Renal cortex interstitium (tissue), 11 donors: ENCODE data around the gene DEPP1. TPM values are rescaled to one million over a fixed set of nuclear protein-coding genes. Genes with fewer than 3 reads are reported as not detected.

ENCODE experiments used
- DNase-seq, 11 donors: peaks; one replicate each; pipeline ENCODE4 v3.0.0-alpha.2; 2013; ENCODE audit warnings: low read depth in 9 of 11, low spot score in 4 of 11; ENCODE audit errors: extremely low read depth in 1 of 11
- polyA plus RNA-seq, 3 donors: library from polyadenylated mRNA; unstranded; fragments of 120-200 nt; gene quantifications; one replicate each; pipeline ENCODE4 v1.2.1, GENCODE V29; 2013; ENCODE audit not compliant: insufficient read length in 3 of 3

DEPP1 gene
- polyA plus RNA-seq, 3 donors: 7.1 to 10.6 (median 9.8) TPM

DNA sequence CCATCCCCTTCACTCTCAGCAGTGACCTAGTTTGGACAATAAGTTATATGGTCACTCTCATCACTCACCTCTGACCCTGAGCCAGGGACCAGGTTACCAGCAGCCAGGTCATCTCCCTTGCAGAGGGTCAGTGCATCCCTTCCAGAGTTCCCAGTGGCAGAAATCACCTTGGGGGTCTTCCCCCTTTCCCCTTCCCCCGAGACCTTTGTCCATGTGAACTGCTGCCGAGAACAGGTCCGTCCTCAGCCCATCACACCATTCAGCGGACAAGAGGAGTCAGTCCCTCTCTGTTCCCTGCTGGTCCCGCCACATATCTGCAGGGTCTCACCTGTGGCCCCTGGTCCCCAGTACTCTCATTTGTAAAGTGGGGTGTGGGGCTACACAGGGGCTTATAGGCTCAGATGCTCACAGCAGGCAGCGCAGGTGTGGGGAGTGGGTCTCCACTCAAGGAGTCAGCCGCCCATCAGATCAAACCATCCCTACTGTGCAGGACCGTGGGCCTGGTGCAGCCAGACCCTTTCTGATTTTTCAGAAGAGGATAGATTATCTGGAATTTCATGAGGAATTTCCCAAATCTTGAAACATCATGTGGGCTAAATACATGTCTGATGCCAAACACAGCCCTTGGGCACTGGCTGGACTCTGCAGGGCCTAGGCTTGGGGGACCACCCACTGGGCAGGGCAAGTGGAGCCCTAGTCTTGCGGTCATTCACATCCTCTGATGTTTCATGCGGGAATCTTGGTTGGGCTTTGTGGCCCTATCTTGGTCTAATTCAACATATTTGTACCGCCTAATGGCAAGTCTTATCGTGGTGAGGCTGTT, 6.5 kb downstream of the DEPP1 start:
- no peak for DNase-seq

DNA sequence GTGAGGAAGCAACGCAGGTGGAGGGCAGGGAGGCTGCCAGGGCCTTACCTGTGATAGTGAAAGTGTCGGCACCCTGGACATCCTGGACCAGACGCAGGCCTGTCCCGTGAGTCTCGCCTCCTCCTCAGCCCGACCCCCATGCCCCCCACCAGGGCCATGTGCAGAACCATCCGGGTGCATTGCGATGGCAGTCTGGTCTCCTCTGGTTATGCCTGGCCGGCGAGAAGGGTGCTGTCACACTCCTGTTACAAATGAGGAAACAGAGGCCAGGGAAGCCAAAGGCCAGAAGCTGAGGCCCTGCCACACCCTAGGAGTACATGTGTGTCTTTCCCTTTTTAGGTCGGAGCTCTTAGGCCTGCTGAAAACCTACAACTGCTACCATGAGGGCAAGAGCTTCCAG, 7.2 kb downstream of the DEPP1 start:
- DNase-seq: no peak

DNA sequence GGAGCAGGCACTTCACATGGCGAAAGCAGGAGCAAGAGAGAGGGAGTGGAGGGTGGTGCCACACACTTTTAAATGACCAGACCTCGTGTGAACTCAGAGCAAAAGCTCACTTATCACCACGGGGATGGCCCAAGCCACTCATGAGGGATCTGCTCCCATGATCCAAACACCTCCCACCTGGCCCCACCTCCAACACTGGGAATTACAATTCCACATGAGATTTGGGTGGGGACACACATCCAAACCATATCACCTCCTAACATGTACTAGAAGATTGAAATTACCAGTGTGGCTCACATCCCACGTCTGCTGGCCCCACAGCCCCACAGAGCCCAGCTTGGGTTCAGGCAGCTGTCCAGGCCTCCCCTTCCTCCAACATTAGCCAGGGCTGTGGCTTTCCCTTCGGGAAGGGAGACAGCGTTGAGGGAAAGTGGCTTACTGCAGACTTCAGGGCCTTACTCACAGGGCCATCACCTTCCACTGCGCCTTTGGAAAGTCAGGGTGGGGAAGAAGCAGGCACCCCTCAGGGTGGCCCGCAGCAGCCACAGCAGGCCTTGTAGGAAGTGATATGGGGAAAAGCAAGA, 7.7 kb downstream of the DEPP1 start:
- DNase-seq: no peak

DNA sequence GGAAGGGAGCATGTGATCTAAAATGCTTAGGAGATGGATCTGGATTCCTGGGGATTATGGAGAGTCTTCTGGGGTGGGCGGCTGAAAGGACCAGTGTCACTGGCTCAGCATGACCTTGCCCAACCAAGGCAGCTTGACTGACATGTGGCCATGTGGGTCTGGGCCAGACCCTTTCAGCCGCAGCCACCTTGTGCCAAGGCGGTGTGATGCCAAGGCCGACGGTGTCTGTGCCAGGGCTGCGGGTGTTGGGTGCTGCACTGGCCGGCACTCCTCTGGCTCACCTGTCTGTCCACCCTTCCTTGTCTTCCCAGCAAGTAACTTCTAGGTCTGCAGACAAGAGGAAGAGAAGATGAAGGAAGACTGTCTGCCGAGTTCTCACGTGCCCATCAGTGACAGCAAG, 8.8 kb downstream of the DEPP1 start:
- no peak for DNase-seq

DNA sequence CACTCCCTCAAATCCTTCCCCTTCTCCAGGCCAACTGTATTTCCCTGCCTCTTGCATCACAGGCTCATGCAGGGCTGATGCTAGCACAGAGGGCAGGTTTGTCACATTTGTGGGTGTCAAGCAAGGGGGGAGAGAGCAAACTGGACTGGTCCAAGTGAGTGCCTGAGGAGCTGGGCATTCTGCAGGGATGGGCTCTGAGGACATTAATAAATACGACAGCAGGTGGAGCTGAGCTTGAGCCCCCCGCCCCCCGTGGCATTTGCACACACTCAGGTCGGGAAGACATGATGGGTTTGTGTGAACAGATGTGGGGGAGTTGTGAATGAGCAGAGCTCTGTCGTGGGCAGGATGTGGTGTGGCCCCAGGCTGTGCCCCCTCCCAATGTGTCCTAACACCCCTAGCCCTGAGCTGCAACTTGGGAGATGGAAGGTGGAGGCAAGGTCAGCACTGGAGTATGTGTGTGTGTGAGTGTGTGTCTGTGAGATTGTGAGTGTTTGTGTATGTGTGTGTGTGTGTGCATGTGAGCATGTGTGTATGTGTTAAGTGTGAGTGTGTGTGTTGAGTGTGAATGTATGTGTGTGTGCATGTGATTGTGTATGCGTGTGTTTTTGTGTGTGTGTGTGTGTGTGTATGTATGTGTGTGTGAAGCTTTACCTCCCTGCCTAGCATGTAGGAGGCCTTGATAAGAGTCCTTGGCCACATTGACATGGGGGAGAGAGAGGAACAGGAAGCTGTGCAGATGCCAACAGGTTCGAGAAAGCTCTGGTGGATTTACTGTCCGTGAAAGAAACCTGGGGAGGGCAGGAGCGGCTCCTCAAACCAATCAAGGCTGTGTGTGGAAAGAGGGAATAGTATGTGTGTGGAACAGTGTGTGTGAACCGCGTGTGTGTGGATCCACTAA, 9.9 kb downstream of the DEPP1 start:
- DNase-seq: no peak

DNA sequence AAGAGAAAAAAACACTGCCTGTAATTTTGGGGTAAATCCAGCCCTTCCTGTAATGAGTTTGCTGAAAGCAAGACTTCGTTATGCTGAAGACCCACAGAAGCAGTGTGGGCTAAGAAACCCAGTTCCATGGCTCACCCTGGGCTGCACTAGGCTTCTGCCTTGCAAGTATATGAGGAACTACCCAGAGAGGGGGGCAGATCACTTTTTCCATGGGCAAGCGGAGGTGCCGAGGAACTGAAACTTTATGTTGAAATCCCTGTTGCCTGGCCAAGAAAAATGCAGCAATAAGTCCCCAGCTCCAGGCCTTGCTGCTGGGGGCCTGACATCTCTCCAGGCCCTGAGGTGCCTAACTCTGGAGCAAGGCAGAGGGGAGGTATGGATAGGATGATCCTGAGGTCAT, 10.5 kb downstream of the DEPP1 start:
- DNase-seq: no peak

DNA sequence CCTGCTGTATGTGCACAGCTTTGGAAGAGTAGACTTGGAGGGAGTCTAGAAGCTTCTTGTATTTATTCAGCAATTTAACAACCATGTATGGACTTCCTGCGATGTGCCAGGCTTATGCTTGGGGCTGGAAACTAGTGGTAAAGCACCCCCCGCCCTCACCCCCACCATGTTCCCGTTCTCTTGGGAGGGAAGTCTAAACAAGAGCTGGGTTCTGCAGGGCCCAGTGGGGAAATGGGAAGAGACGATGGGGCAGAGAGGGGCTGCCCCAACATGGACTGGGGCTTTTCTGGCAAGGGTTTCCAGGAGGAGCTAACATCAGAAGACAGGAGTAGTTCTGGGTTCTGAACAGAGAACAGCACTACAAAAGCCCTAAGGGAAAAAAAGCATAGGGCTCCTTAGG, 11.0 kb downstream of the DEPP1 start:
- no peak for DNase-seq

DNA sequence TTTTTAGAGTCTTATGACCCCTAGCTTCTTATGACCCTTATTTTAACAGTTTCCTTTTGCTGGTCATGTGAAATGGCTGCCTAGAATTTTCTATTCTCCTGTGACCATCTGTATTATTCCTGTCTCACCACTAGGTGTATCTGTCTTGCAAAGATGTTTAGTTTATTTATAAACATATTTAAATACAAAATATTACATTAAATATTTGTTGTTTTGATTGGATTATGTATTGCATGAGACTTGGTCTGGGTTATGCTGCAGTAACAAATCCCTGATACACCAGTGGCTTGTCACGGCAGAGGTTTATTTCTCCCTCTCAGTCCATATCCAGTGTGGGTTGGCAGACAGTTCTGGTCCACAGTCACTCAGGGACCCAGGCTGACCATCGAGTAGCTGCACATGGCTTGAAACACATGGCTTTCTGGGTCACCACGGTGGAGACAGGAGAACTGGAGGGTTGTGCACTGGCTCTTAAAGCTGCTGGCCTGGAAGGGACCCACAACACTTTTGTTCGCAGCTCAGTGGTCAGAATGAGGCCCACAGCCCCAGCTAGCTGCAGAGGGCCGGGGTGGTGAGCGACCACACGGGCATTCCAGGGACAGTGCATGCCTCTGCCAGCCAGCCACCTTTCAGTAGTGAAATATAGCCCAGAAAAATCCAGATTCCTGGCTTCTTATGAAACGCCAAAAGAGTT, 11.6 kb downstream of the DEPP1 start:
- DNase-seq: no peak

DNA sequence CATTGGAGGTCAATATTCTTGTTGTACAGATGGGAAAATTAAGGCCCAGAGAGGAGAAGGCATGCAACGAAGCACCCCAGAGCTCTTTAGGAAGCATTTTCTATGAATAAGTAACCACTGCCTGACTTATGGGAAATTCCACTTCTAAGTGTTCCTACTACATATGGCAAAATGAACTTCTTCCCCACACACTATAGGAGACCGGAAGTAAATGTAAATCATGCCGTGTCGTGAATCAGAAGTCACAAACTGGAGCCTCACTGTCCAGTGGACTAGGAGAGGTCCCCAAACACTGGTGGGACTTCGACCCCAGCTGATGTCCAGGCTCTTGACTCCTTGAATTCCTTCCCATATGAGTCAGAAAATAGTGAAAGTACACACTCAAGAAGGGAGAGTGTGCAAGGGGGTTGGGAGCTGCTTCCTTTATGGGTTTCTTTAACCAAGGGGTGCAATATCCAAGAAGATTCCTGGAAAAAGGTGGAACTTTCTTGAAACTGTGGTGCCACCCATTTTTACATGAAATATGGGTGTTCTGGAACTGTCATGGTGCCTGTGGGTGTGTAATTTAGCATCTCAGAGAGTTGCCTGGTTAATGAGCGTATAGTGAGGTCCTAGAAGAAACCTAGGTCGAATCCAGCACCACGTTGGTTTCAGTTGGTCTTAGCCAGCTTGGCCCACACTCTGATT, 12.3 kb downstream of the DEPP1 start:
- DNase-seq: no peak

DNA sequence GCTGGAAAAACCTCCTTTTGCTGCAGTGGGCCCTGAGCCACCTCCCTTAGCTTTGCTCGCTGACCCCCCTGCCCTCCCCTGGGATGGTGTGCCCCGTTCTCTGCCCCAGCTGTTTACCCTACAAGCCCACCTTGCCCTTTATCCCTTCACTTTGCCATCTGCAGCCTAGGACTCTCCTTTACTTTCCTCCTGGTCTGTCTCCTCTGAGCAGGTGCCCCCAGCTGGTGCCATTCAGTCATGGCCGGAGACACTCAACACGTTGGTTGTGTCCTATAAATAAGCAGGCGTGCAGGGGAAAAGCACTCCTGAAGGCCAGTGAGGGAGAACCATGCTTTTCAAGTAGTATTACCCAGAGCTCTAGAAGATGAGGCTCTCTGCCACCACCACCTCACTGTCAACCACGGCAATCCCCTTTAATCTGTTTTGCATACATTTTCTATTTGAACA, 12.9 kb downstream of the DEPP1 start:
- DNase-seq: no peak

DNA sequence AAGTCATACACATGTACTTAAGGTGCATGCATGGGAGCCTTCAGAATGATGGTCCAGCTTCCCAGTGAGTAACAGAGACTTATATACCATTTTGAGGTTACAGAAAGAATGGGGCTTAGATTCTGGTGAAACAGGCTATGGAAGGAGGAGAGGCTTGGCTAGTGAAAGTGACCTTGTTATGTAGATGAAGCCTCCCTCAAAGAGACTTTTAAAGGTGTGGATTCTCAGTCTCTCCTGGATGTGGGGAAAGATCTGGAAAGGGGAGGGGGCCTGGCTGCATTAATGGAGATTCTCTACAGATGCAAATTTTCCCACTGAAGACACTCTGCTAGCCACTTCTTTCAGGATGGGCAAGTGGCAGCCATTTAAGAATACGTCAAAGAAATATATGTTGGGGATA, 13.5 kb downstream of the DEPP1 start:
- no peak for DNase-seq

DNA sequence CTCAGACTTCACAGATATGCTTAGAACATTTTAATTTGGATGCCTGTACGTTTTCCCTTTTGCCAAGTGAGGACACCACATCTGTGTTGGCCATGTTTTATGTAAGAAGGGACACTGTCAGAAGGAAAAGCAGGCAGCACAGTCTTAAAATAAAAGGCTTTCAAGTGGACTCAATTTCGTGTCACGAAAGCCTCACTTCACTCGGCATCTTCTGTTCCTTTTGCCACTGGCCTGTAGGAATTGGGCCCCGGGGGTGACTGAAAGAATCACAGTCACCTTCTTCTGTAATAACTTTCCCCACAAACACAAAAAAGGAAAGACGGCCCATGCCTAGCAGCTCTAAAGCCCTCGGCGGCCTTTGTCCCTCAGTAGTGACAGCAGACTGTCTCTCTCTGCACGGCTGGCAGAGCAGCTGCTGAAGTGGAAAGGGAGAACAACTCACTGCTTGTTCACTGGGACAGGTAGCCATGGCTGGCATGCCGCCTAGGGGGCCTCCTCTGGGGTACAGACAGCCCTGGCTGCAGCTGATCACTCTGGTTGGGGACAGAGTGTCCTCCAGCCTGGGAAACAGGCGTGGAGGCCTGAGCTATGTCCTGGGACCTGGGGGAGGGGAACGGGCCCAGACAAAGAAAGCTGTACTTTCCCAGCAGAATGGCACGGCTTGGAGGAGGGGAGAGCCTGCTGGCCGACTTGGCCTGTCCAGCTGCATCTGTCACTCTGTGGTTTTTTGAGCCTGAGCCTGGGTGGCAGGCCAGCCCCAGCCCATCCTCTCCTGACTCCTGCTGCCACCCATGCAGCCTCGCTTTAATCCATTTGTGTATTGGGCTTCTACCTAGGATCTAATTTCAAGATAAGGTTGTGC, 14.6 kb downstream of the DEPP1 start:
- DNase-seq: peak in 2 of 11 donors; percentile 37 to 46

DNA sequence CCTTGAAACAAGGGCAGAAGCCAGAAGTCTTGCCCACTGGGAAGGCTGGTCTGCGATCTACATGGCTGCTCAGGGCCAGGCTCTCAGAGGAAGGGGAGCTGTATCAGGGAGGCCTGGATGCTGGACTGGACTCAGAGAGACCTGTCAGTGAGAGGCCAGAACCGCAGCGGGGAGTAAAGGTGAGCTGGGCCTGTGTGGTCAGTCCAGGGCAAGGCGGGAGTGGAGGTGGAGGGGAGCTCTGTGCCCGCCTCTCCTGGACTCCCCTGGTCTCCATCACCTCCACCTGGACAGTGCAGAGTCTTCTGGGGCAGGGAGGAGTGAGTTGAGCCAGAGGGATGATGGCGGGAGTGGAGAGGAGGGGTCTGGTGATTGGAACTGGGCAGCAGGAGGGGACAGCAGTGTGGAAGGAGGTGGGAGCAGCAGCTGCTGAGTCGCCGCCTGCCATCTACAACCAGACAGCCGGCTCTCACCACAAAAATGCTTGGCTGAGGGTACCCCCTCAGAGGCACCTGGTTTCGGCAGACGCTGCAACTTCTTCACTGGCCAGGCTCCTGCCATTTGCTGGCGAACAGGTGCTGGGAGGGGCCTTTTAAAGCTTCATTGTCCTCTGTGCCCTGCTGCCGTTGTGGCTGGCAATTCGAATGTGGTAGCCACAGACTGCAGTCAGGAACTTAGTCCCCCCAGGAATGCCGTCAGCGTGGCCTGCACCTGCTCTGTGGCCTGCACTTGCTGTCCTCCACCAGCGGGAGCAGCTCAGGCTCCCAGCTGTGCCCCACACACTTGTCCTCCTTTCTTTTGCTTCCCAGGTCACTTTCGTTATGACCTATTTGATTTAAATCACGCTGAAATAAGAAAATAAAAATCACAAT, 15.5 kb downstream of the DEPP1 start:
- no peak for DNase-seq

DNA sequence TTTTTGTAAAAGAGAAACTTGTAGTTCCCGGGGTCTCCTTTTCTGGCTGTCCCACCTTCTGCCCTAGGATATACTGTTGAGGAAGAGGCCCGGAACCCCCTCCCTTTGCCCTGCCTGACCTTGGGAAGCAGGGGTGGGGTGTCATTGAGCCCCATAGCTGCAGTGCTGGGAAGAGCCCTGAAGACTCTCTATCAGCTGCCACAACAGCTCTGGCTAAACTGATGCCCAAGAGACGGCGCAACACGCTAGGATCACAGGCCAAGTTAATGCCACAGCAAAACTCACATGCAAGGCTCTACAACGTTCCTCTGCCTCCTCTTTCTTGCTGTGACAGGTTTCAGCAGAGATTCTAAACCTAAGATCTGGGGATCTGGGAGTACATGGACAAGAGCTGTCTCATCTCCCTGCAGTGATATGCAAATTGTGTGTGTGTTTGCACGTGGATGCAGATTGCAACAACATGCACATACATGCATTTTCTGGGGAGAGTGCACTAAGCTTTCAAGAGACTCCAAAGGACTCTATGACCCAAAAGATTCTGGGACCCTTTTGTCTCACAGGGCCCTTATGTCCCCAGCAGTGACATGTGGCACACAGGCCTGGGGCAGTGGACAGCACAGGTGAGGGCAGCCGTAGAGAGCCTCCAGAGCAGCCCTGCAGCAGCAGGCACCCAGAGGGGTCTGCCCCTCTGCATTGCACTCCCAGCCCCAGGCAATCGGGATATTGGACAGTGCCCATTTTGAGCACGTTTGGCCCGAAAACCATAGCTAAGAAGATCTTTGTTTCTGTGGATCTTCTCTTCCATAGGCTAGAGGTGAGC, 16.5 kb downstream of the DEPP1 start:
- no peak for DNase-seq

DNA sequence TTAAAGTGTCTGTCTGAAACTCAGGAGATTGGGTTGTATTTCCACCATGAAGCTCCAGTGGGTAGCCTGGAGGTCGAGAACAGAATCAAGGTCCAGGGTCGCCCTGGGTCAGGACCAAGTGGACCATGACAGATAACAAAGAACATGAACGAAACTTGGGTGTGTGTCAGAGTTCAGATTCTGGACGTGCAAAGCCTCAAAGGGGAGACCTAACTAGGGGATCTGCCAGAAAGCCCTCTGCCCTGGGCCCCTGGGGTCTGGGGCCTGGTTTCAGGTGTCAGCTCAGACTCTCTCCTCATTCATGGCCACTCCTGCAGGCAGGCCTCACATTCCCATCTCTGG, 17.4 kb downstream of the DEPP1 start:
- DNase-seq: no peak

DNA sequence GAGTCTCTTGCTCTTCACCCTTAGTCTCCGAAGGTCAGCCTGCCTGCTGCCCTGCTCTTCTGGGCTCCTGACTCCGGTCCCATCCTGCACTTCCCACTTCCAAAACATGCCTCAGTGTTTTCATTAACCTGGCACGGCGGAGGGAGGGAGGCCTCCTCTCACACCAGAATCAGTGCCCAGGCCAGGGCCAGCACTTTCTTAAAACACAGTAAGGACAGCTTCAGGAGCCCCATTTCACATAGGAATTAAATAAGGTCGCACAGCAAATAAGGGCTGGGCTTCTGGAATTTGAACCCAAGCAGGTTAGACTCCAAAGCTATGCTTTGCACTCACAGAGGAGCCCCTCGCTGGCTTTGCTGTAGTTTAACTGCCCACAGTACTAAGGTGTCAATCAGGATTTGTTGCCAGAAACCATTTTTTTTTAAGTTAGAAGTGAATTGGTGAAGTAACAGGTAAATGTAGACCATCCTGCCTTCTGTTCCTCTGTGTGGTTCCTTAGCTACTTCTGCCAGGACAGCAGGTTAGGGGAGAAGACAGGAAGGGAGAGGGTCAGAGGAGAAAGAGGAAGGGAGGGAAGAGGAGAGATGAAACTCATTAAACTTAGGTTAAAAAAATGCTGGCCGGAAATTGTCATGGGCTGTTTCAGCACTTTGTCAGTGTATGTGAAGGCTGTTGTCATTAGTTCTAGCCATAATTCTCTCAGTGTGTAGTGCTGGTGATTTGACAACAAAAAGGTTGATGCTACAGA, 18.0 kb downstream of the DEPP1 start:
- no peak for DNase-seq
